Measurements from ENCODE around the gene ROPN1.
A peak's percentile ranks its signal among the peaks of the same experiment; 100 is the strongest.
"Not testable (repeated sequence)": the region's sequence is repeated elsewhere in the genome, so short reads cannot be mapped to it uniquely, and the experiment has no call there.

ROPN1 gene

DNA sequence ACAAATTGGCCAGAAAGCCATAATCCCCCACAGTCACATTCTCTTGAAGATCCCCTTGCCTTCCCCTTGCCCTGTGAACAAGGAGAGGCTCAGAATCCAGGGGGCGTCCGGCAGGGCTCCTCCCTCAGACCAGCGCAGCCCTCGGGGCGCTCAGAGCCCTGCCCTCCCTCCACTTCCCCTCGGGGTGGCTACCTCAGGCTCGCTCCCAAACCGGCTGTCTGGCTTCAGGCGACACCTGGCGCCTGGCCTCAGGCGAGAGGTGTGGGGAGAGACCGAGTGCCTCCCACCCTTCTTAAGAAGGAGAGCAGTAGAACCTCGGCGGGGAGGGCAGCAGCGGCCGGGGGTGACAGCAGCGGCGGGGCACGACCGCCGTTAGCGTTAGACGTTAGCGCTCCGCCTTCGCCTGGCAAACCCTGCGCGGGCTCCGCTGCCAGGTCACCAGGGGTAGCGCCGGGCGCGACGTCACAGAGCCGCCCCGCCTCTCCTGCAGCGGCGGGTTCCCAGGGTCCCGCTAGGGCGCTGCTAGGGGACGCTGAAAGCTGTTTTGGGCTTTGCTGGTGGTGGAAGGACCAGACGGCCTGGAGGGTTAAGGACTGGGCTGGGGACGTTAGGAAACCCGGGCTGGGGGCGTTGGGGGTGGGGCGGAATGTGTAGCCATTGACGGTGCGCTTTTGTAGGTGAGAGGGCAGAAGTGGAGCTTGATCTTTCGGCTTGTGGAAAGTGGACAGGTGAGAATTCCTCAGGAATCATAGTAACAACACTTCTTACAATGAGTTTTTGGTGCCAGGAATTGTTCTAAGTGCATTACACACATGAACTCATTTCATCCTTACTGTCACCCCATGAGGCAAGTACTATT lies at the start of gene ROPN1:
TSS of gene ROPN1 (minus strand) at position 395 of the 859 bp plus-strand sequence. CDS start 11,643 bp downstream, outside the sequence.
- DNase-seq (ENCODE audit: extremely low spot score); CTCF ChIA-PET; POLR2A ChIA-PET: not testable (repeated sequence)

DNA sequence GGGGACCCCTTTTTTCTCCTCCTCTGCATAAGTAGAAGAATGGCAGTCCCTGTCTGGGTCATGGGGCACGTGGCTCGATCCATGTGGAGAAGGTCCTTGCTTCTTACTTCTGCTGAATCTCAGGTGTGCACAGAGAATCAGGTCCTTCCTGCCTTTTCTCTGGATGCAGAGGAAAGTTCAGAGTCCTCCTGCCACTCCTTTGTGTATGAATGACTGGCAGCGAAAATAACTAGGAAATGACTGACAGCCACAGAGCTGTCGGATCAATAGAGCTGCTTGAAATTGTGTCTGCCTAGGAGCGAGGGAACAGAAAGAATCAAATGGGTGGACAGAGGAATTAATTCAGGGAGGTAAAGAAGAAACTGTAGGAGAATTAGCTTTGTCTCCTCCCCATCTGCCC lies 49.6 kb upstream of the ROPN1 start:
- TF ChIP-seq CTBP1 (IDR thresholded peaks at IDR 0.05; ENCODE audit: borderline replicate concordance), result no peak
- TF ChIP-seq SUZ12 (IDR thresholded peaks at IDR 0.05), result no peak
- no peak for TF ChIP-seq ARNT (IDR thresholded peaks at IDR 0.05)
- TF ChIP-seq NFRKB (IDR thresholded peaks at IDR 0.05), result no peak
- no peak for TF ChIP-seq TARDBP (IDR thresholded peaks at IDR 0.05)
- TF ChIP-seq ELF4 (IDR thresholded peaks at IDR 0.05), result no peak
- no peak for TF ChIP-seq FOXA1 (IDR thresholded peaks at IDR 0.05)
- no peak for TF ChIP-seq HDGF (IDR thresholded peaks at IDR 0.05; ENCODE audit: borderline replicate concordance)
- TF ChIP-seq ZNF384 (IDR thresholded peaks at IDR 0.05), result no peak
- TF ChIP-seq L3MBTL2 (conservative IDR thresholded peaks at IDR 0.05), result no peak
- no peak for TF ChIP-seq FOXK2 (IDR thresholded peaks at IDR 0.05)
- TF ChIP-seq PKNOX1 (IDR thresholded peaks at IDR 0.05), result no peak
- no peak for TF ChIP-seq BHLHE40 (IDR thresholded peaks at IDR 0.05; ENCODE audit: borderline replicate concordance)
- no peak for TF ChIP-seq LEF1 (IDR thresholded peaks at IDR 0.05; ENCODE audit: borderline replicate concordance)
- no peak for TF ChIP-seq FOXM1 (IDR thresholded peaks at IDR 0.05; ENCODE audit: borderline replicate concordance)
- CTCF ChIA-PET, result no interaction called here
- DNase-seq (ENCODE audit: extremely low spot score), result no peak
- POLR2A ChIA-PET, result no interaction called here

GRCh38 chr3:124037326-124037725 lies 45.4 kb upstream of the ROPN1 start:
- CTCF ChIA-PET, result no interaction called here
- DNase-seq (ENCODE audit: extremely low spot score), result no peak
- POLR2A ChIA-PET, result no interaction called here
- no peak for TF ChIP-seq PKNOX1 (IDR thresholded peaks at IDR 0.05)
- no peak for TF ChIP-seq ELF4 (IDR thresholded peaks at IDR 0.05)

DNA sequence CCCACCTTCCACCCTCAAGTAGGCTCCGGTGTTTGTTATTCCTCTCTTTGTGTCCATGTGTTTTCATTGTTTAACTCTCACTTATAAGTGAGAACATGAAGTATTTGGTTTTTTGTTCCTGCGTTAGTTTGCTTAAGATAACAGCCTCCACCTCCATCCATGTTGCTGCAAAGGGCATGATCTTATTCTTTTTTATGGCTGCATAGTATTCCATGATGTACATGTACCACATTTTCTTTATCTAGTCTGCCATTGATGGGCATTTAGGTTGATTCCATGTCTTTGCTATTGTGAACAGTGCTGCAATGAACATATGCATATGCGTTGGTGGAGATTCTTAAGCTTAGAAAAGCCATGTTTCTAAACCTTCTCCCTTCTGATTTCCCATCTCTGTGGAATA lies 44.3 kb upstream of the ROPN1 start:
- DNase-seq (ENCODE audit: extremely low spot score); CTCF ChIA-PET; POLR2A ChIA-PET: not testable (repeated sequence)

DNA sequence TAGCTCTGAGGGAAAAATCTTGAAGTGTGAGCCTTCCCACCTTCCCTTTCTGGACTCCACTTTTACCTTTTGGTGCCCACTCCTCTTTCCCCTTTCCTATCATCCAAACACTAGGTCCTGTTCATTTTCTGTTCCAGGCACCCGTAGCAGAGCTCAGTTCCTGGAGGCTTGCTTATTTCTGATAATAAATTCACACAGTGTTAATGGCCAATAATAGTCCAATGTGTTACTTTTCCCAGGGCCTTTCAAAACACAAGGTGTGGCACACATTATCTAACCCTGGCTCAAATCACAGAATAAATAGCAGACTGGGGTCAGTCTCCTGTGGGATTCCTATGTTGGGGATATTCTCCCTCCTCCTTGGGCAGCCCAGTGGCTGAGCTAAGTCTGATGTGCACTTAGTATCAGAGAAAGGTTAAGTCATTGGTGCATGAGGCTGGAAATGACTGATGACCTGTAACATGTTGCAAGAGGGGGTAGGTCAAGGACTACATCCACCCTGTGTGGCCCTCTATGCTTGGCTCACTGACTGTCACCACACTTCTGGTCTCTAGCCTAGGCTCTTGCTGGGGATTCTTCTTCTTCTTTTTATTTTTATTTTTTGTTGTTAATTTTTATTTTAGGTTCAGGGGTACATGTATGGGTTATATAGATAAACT lies 43.7 kb upstream of the ROPN1 start:
- DNase-seq (ENCODE audit: extremely low spot score), result no peak
- TF ChIP-seq CTBP1 (IDR thresholded peaks at IDR 0.05; ENCODE audit: borderline replicate concordance) (no peak), ELF4 (IDR thresholded peaks at IDR 0.05) (no peak), NFRKB (IDR thresholded peaks at IDR 0.05) (no peak), SUZ12 (IDR thresholded peaks at IDR 0.05) (no peak), SP1 (IDR thresholded peaks at IDR 0.05) (no peak), FOXM1 (IDR thresholded peaks at IDR 0.05; ENCODE audit: borderline replicate concordance) (no peak), BHLHE40 (IDR thresholded peaks at IDR 0.05; ENCODE audit: borderline replicate concordance) (no peak)
- CTCF ChIA-PET, result no interaction called here
- POLR2A ChIA-PET, result no interaction called here

DNA sequence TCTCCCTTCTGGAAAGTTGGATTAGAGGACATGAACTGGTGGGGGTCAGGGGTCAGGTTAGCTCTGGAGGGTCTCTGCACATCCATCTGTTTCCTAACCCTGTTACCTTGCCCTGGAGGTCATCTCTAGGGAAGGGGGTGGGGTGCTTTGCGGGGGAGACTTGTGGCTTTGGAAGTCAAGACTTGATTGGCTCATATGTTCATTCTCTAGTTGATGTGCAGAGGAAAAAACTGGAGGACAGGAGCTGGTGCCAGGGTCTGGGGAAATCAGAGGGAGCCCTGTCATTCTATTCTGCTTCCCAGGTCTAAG lies 42.9 kb upstream of the ROPN1 start:
- DNase-seq (ENCODE audit: extremely low spot score), result no peak
- ChIA-PET CTCF (interaction anchor here (2.8 kb wide), 1 partner anchor 46 kb away, joined by 15 read pairs; no protein-coding TSS in a partner anchor), POLR2A (no interaction called here)
- no peak for TF ChIP-seq ZNF384 (IDR thresholded peaks at IDR 0.05)
- no peak for TF ChIP-seq FOXK2 (IDR thresholded peaks at IDR 0.05)
- TF ChIP-seq ARNT (IDR thresholded peaks at IDR 0.05), result no peak
- no peak for TF ChIP-seq LEF1 (IDR thresholded peaks at IDR 0.05; ENCODE audit: borderline replicate concordance)
- TF ChIP-seq NFRKB (IDR thresholded peaks at IDR 0.05), result no peak

- DNase-seq (ENCODE audit: extremely low spot score), result peak; percentile 22
Measured at GRCh38 chr3:124034016-124034843, 42.3 kb upstream of the ROPN1 start.

More at GRCh38 chr3:124034016-124034843, 42.3 kb upstream of the ROPN1 start:
- CTCF ChIA-PET, result interaction anchor here (2.8 kb wide), 1 partner anchor 46 kb away, joined by 15 read pairs; no protein-coding TSS in a partner anchor
- TF ChIP-seq PKNOX1 (IDR thresholded peaks at IDR 0.05), result no peak
- TF ChIP-seq BHLHE40 (IDR thresholded peaks at IDR 0.05; ENCODE audit: borderline replicate concordance), result no peak
- no peak for TF ChIP-seq HDGF (IDR thresholded peaks at IDR 0.05; ENCODE audit: borderline replicate concordance)
- TF ChIP-seq NFRKB (IDR thresholded peaks at IDR 0.05), result no peak
- no peak for TF ChIP-seq FOXM1 (IDR thresholded peaks at IDR 0.05; ENCODE audit: borderline replicate concordance)
- no peak for TF ChIP-seq ZNF384 (IDR thresholded peaks at IDR 0.05)
- no peak for TF ChIP-seq ARNT (IDR thresholded peaks at IDR 0.05)
- TF ChIP-seq TARDBP (IDR thresholded peaks at IDR 0.05), result no peak
- no peak for TF ChIP-seq L3MBTL2 (conservative IDR thresholded peaks at IDR 0.05)
- no peak for TF ChIP-seq FOXK2 (IDR thresholded peaks at IDR 0.05)
- TF ChIP-seq LEF1 (IDR thresholded peaks at IDR 0.05; ENCODE audit: borderline replicate concordance), result no peak
- no peak for TF ChIP-seq SP1 (IDR thresholded peaks at IDR 0.05)
- no peak for TF ChIP-seq SUZ12 (IDR thresholded peaks at IDR 0.05)
- no peak for TF ChIP-seq ELF4 (IDR thresholded peaks at IDR 0.05)
- no peak for TF ChIP-seq CTBP1 (IDR thresholded peaks at IDR 0.05; ENCODE audit: borderline replicate concordance)
- TF ChIP-seq FOXA1 (IDR thresholded peaks at IDR 0.05), result no peak
- POLR2A ChIA-PET, result interaction anchor here (1.2 to 1.4 kb wide), 2 partner anchors 18 to 47 kb away, joined by 3 to 5 read pairs; no protein-coding TSS in a partner anchor

All from HEK293T (cell line).